Measurements from ENCODE around the gene CRYL1.

The CRYL1 gene

DNA sequence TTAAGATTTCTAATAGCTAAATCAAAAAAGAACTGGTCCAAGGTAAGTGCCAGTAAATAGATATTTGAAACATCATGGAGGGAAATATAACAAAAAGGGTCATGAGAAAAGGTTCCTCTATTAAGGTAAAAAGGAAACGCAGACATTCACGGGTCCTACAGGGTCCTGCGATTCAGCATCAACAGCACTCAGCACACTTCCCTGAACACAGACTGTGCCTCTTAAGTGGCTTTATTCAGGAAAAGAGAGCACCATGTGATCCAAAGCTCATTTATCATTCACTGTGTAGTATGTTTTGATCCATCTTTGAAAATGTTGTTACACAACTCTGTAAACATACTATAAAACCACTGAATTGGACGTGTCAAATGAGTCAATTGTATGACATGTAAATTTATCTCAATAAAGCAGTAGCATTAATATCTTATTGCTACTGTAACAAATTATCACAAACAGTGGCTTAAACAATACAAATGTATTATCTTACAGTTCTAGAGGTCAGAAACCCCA is 33.7 kb downstream of the CRYL1 start:
- DNase-seq, result no peak

DNA sequence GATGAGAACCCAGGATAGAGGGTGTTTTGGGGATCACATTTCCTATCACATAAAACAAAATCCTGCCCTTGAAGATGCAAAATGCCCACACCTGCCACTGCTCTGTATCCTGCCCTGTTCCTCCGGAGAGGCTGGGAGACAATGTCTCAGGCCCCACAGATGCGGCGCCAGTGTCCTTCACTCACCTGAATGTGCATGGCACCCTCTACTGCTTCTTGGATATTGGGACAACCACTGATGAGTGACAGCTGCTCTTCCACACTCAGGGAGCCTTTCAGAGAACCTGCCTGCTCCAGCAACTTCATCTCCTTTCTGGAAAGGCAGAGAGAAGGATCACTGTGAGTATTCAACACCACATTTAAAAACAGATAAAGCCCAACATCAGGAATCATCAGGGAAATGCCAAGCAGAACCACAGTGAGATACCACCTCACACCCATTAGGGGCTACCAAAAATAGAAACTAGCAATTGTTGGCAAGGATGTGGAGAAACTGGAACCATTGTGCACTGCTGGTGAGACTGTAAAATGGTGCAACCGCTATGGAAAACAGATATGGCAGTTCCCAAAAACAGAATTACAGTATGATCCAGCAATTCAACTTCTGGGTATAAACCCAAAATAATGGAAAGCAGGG is 36.4 kb downstream of the CRYL1 start:
- DNase-seq, result peak; percentile 28

DNA sequence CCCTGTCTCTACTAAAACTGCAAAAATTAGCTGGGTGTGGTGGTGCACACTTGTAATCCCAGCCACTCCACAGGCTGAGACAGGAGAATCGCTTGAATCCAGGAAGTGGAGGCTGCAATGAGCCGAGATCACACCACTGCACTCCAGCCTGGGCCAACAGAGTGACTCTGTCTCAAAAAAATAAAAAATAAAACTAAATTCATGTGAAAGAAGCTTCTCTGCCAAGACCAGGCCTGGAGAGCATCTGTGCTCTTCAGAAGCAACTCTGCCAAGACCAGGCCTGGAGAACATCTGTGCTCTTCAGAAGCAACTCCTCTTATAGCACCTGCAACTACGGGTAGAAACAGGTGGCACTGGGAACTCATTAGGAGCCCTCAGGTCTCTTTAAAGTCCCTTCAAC is 37.7 kb downstream of the CRYL1 start:
- no peak for DNase-seq

DNA sequence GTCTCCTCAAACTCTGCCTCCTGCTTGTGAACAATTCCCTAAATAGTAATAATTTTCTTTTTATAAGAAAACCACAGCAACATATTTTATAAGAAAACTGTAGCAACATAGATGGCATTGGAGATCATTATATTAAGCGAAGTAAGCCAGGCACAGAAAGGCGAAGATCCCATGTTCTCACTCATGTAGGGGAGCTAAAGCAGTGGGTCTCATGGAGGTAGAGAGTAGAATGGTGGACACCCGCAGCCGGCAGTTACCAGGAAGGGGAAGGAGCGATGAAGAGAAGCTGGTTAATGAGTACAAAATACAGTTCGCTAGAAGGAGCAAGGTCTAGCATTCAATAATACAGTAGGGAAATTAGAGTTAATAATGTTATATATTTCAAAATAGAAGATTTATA is 42.9 kb downstream of the CRYL1 start:
- no peak for DNase-seq

DNA sequence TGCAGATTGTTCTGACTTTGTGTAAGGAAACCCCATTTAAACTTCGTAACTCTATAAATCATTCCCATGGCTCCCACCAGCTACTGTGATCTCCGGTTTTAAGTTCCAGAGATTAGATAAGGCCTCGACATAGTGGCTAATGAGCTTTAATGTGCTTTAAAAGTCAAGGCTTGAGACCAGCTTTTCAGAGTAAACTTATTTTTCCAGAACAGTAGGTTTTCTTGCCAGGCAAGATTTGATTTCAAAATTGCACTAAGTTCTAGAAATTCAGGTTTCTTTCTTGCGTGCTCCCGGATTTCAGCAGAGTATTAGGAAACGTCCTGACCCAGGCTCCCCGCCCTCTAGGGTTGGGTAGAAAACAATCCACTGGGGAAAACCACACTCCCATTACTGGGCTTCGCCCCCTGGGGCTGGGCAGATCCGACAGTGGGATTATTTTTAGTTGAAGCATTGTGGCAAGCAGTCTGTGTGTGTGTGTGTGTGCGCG is 43.3 kb downstream of the CRYL1 start:
- DNase-seq, result no peak

DNA sequence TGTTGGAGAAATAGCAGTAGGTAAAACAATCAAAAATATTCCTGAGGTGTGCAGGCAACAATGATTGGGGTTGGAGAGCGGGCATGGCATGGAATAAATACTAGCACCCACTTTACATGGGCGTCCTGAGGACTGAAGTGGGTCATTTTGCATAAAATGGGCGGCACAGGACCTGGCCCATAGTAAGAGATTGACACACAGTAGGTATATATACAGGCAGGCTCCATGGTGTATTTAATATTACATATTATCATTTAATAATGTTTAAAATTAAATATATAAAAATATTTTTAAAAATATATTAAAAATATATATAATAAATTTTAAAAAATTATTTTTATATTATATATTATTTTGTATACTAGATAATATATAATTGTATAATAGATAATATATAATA is 48.3 kb downstream of the CRYL1 start:
- no peak for DNase-seq

DNA sequence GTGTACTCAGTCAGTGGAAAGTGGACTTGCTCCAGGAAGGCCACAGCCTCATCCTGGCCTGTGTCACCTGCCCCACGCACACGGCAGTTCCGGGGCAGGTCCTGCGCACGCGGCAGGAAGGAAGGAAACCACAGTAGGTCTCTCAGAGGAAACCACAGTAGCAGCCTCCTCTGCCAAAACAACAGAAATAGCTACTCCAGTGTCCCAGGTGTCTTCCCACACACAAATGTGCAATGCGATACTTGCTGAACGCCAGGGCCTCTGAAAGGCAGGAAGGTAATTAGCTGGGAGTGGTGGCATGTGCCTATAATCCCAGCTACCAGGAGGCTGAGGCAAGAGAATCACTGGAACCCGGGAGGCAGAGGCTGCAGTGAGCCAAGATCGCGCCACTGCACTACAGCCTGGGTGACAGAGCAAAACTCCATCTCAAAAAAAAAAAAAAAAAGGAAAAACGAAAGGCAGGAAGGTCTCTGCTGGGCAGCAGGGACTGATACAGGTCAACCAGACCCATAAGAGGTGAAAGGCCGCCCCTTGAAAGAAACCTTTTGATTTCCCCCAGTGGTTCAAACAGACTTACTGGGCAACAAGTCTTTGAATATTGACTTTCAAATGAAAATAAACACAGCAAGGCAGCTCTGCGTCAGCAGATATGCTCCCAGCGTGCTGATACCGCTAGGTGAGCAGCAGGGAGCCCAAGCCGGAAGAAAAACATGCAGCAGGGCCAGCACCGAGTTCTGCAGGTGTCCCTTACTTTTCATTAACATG is 49.5 kb downstream of the CRYL1 start:
- peak; percentile 60 for DNase-seq

DNA sequence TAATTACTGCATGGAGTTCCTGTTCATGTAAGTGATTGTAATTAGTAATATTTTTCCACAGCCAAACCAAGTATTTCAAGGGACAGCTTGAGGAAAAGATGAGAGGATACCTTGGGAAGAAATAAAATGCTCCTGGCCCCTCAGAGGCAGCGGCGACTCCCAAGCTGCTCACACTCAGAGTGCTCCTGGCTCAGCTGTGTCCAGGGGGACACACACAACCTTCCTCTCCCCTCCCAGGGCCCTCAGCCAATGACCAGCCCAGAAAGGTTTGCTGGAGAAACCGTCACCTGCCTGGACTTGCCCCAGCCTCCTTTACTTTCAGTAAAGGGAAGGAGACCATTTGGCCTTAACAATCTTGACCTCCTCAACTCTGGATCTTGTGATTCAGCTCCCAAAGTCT is 51.1 kb downstream of the CRYL1 start:
- DNase-seq, result no peak

DNA sequence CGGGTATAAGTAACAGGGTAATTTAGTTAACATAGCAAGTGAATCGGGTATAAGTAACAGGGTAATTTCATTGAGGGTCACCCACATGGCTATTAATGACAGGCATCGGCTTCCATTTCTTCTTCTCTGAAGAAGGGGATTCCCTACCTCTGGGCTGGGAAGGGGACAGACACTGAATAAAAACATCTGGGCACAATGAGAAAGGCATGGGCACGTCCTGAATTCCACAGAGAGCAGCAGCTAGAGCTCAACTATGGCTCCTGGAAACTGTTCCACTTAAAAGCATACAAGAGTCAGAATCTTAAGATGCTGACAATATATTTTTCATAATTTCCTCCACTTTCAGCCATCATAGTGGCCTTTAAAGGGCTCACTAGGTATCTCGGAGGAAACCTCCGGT is 51.8 kb downstream of the CRYL1 start:
- DNase-seq, result no peak

DNA sequence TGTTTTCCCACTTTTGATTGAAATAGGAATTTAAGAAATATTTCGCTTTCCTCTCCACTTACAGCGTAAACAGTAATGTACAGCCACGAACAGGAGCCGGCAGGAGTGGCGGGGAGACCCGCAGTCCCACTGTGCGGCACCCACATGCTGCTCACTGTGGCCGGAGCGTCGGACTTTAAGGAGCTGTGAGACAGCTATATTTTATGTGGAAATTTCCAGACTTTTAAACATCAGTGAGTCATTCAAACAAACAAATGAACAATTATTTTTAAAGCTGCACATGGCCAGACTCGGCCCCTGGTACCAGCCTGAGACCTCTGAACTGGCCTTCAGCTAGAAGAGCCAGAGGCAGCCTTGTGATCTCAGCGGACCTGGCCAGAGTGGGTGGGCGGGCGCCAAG is 52.5 kb downstream of the CRYL1 start:
- no peak for DNase-seq

DNA sequence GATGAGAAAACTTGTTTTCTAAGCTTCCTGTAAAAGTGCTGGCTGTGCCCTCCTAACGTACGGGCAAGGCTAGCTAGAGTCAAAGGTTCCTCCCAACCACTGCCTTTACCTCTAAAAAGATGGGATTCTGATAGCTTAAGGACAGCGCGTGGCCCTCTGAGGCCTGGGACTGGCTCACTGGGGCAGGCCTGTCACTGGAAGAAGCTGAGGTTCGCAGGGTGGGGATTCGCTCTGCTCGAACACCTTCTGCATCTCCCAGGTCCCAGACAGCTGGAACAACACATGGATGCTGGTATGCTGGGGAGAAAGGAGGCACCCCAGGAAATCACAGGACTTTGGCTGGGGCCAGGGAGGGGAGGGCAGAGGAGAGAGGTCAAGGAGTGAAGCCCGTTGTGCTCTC is 53.1 kb downstream of the CRYL1 start:
- no peak for DNase-seq

DNA sequence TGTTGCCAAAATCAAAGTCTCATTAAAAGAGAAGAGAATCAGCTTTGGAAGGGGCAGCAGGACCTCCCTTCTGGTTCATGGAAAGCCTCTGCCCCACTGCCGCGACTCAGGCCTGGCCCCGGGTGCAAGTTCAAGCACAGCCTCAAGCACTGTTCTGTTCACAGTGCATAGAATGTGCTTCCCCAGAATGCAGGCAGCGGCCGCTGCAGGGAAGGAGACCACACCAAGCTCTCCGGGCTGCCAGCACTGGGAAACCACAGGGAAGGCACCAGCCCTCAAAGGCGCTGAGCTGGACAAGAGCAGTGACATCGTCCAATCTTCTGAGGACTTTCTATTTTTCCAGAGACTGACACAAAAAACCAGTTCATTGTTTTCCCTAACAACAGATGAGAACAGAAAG is 55.5 kb downstream of the CRYL1 start:
- no peak for DNase-seq

DNA sequence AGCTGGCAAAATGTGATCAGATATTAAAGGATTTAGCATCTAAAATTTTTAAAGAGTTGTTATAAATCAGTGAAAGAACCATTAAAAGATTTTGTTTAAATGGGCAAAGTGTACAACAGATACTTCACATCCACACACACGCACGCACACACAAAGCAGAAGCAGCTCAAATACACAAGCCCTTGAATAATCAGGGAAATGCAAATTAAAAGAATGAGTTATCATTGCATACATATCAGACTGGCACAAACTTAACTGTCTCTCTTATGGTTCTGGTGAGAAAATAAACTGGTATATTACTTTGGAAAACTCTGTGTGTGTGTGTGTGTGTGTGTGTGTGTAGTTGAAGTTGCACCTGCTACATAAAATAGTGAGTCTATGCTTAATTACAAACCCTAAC is 59.3 kb downstream of the CRYL1 start:
- no peak for DNase-seq

DNA sequence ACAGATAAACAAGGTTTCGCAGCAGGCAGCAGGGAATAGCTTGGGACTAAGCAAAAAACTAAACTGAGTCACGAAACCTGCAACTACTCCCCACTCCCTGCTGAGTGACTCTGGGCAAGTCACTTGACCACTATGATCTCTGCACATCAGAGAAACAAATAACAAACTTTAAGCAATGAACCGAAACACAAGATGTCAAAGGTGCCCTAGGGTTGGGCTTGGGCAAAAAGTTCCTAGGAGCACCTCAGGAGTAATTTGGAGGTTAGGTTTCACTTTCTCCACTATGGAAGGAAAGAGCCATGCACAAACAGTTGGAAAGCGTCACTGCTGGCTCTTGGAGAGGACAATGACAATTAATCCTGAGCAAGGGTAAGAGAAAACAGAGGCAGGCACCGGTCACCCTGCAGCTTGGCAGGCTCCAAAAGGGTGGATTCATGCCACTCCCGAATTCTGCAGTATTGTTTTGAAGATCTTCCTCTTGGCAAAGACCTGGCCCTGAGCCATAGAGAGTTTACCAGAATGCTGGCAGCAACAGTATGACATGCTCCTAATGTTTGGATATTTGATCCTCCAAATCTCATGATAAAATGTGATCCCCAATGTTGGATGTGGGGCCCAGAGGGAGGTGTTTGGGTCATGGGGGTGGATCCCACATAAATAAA is 60.3 kb downstream of the CRYL1 start:
- no peak for DNase-seq

DNA sequence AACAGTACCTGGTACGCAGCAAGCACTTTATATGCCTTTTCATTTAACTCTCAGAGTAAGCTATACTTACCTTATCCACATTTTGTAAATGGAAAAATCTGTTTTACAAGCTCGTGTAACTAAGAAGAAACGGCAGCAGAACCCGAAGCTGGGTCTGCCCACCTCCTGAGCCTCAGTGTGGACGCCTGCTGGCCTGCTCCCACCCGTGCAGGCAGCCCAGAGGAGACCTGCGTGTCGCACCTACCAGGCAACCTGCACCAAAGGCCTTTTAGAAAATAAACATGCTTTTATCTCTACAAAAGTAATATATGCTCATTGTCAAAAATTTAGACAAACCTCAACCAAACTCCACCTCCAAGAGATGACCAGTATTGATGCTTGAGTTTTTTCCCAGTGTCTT is 62.7 kb downstream of the CRYL1 start:
- DNase-seq, result no peak

DNA sequence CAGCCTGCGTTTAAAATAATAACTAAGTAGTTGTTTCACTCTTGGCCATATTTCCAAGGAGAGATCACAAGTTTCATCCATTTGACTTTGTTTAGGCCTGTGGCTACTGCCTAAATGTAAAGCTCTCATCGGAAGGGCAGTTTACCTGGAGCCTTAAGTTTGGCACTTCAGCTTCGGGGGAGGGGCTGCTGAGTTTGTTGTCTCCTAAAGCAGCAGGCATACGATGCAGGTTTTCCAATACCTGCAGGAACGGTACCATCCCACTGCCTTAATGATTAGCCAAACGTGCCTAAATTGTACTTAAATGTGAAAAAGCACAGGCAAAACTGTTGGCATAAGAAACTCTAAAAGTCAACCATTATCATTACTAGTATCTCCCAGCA is 63.1 kb downstream of the CRYL1 start:
- DNase-seq, result no peak

DNA sequence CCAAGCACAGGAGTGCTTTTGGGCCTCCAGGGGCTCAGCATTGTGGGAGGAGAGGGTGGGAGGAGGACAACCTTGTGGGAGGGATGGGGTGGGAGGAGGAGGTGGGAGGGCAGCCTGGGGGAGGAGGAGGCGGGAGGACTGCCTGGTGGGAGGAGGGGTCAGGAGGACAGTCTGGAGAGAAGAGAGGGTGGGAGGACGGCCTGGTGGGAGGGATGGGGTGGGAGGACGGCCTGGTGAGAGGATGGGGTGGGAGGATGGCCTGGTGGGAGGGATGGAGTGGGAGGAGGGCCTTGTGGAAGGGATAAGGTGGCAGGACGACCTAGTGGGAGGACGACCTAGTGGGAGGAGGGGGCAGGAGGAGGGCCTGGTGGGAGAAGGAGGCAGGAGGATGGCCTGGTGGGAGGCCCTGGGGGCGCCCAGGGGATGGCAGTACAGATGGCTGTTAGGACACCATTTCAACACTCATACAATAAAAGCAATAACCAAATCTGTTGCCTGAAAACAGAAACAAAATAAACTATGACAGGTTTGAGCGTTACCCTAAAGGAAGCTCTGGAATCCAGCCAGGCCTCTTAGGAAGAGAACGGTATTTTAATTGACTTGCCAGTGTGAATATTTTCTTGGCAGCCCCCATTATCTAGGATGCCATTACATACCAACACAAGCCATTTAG is 63.7 kb downstream of the CRYL1 start:
- DNase-seq, result no peak

DNA sequence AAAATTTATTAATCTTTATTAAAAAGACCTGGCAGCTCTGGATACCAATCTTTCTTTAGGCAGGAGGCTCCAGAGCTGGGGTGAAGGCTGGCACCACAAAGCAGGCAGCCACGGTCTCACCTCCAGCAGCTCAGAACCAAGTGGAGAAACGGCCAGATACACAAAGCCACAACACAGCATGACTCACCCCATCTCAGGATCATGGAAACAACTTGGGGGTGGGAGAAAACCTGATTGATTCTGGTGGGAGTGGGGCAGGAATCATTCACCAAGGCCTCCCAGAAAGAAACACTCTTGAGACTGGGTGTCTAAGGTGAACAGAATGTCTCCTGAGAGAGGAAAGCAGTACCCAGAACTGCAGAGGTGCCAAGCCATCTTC is 64.2 kb downstream of the CRYL1 start:
- DNase-seq, result no peak

DNA sequence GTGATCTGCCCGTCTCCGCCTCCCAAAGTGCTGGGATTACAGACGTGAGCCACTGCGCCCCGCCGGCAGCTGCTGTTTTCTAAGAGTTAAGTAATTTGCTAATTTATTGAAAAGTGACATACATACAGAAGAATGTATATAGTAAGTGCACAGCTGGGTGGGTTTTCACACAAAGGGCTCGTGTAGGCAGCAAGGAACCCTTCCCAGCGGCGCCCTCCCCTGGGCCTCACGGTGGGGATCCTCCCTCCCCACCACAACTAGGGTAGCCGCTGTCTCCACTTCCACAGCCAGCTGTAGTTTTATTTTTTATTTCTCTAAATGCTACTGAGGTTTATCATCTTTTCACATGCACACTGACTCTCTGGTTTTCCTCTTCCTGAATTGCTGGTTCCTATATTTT is 64.9 kb downstream of the CRYL1 start:
- no peak for DNase-seq

DNA sequence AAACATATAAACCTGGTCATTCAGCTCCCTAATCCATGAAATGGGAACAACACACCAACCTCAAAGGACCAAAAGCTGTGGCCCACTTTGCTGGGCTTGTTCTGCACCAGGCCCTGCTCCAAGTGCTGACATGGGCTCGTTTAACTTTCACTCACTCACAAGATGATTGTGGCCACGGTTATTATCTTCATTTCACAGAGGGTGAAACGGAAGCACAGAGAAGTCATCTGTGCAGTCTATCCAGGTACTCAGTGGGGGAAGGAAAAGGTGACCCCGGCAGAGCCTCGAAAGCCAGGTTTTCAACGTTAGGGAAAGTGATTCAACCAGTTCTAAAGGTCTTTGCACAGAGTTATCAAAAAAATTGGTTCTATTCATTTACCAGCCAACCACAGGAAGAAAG is 68.0 kb downstream of the CRYL1 start:
- DNase-seq, result no peak

DNA sequence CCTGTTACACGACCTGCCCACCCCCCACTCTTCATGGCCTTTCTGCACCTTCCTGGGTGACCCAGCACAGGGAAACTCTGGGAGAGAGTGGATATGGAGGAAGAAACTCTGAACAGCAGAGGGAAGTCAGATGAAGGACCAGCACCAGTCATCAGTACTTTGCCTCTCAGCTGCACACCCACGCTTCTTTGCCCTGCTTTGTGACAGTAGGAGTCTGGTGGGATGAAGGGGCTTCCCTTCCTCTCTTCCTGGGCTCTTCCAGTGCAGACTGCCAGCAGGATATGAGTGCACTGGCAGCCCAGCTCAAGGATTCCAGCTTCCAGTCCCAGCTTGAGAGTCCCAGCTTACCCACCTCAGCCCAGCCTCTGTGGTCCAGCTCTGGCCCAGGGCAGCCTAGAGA is 68.9 kb downstream of the CRYL1 start:
- DNase-seq, result no peak

DNA sequence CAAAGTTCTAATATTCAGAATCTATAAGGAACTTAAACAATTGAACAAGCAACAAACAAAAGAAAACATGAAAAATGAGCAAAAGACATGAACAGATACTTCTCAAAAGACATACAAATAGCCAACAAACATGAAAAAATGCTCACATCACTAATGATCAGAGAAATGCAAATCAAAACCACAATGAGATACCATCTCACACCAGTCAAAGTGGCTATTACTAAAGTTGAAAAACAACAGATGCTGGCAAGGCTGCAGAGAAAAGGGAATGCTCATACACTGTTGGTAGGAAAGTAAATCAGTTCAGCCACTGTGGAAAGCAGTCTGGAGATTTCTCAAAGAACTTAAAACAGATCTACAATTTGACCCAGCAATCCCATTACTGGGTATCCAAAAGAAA is 74.3 kb downstream of the CRYL1 start:
- DNase-seq, result no peak

DNA sequence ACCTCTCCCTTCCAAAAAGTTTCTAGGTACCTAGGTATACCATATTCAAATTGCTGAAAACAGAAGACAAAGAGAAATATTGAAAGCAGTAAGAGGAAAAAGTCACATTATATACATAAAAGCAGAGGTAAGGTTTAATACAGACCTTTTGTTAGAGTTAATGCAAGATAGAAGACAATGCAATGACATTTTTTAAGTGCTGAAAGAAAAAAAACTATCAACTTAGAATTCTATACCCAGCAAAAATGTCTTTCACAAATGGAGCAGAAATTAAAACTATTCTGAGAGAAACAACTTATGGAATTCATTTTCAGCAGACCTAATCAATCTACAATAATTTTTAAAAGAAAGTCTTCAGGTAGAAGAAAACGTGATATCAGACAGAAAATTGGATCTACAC is 77.2 kb downstream of the CRYL1 start:
- DNase-seq, result no peak

DNA sequence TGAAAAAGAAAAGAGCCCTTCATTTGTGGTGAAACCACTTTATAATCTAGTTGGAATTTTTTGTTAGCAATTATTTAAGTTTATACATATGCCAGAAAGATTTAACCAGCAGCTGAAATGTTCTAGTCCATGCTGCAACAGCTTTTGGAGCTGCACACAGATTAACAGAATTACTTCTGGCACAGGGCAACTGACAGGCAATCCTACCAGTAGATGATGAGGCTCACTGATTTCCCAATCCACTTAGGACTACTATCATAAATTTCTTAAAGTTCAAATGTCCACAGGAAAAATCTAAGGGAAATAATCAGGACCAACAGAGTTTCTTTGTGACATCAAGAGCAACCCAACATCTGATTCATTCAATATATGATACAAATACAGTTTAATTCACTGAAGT is 78.8 kb downstream of the CRYL1 start:
- no peak for DNase-seq

Data from T-helper 9 cell (primary cell).